ENCODE results near the gene OBP2A. TPM values are rescaled to one million over a fixed set of nuclear protein-coding genes. Genes with fewer than 3 reads are reported as not detected.
A peak's percentile ranks its signal among the peaks of the same experiment; 100 is the strongest.

OBP2A gene
- total RNA-seq, 1 experiment from 2014 or later, result not detected

DNA sequence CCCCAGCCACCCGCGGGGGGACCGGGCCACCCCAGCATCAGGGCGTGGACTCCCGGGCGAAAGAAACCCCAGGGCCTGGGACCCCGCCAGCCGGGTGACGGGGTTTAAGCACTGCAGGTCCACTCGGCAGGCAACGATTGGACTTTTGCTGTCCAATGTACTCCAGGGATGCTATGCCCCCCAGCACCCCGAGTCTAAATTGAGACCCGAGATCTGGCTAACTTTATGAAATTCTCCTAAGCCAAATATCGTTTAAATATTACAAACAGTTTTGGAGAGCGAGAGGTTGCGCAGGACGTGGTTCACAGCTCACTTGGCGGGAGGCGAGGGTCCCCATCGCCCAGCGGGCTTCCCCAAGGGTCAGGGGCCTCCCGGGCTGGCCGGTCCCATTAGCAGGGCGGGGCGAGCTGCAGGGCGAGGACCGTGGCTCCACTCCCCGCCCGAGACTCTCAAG is 45.8 kb upstream of the OBP2A start:
- no peak overlapping the region for H3K18ac ChIP-seq (ENCODE audit: insufficient read length, low read depth, low read length)
- H4K20me1 ChIP-seq (ENCODE audit: control insufficient read depth, insufficient read depth, insufficient read length), result no peaks in the 10 kb centered on the region
- no CpG with 5 or more reads among the region's 29 CpGs for WGBS (ENCODE audit: extremely low coverage, insufficient read length, low lambda C conversion rate)
- Mint-ChIP-seq H3K9me3 (no peaks in the 10 kb centered on the region; a peak in 1 of 5 replicates), H3K4me1 (peaks cover 7 to 12% of the 10 kb centered on the region in 2 experiments), H3K27ac (no peak overlapping the region), H3K36me3 (ENCODE audit: insufficient read depth in 1 of 3, low read depth in 3 of 3) (peaks cover 16 to 37% (median 36%) of the 10 kb centered on the region in 3 experiments; a peak in 6 of 7 replicates), H3K4me3 (peak overlapping the region; percentile 91 to 92), H3K27me3 (ENCODE audit: low read depth) (peaks cover 12% of the 10 kb centered on the region)
- H2BK15ac ChIP-seq (ENCODE audit: low read depth, low read length), result no peak overlapping the region
- no peak overlapping the region for H4K5ac ChIP-seq (ENCODE audit: insufficient read length, low read depth, low read length)
- H3K23ac ChIP-seq (ENCODE audit: insufficient read length, low read depth, low read length), result no peak overlapping the region
- no peaks in the 10 kb centered on the region for H3K79me1 ChIP-seq (ENCODE audit: insufficient read depth, low read depth, low read length, poor library complexity, severe bottlenecking)
- H2BK5ac ChIP-seq (ENCODE audit: insufficient read length, low read length), result no peak overlapping the region
- H3K9ac ChIP-seq (ENCODE audit: extremely low read depth, insufficient read length, low read length), result no peak overlapping the region
- no peaks in the 10 kb centered on the region; the same call in 1 of the 2 replicates for H3K4me1 ChIP-seq (ENCODE audit: insufficient read depth, low read length)
- no peak overlapping the region for H3K27ac ChIP-seq (ENCODE audit: insufficient read length, low read depth, low read length)
- H3K27me3 ChIP-seq (ENCODE audit: insufficient read depth, low read length), result no peaks in the 10 kb centered on the region
- no peak overlapping the region for H2BK20ac ChIP-seq (ENCODE audit: low read depth, low read length, poor library complexity, severe bottlenecking)
- H2AFZ ChIP-seq (ENCODE audit: low read length), result no peak overlapping the region
- no peaks in the 10 kb centered on the region for H3K9me3 ChIP-seq (ENCODE audit: control insufficient read depth, low read depth, low read length)
- TF ChIP-seq, protein P1, sequence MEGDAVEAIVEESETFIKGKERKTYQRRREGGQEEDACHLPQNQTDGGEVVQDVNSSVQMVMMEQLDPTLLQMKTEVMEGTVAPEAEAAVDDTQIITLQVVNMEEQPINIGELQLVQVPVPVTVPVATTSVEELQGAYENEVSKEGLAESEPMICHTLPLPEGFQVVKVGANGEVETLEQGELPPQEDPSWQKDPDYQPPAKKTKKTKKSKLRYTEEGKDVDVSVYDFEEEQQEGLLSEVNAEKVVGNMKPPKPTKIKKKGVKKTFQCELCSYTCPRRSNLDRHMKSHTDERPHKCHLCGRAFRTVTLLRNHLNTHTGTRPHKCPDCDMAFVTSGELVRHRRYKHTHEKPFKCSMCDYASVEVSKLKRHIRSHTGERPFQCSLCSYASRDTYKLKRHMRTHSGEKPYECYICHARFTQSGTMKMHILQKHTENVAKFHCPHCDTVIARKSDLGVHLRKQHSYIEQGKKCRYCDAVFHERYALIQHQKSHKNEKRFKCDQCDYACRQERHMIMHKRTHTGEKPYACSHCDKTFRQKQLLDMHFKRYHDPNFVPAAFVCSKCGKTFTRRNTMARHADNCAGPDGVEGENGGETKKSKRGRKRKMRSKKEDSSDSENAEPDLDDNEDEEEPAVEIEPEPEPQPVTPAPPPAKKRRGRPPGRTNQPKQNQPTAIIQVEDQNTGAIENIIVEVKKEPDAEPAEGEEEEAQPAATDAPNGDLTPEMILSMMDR (conservative IDR thresholded peaks at IDR 0.05), result no peak
- no peak overlapping the region for H2BK120ac ChIP-seq (ENCODE audit: low read depth, low read length, poor library complexity, severe bottlenecking)
- no peak overlapping the region for H4K91ac ChIP-seq (ENCODE audit: insufficient read length, low read depth, low read length)
- H2BK12ac ChIP-seq (ENCODE audit: insufficient read length, low read depth, low read length), result no peak overlapping the region
- H3T11ph ChIP-seq (ENCODE audit: low read length), result no peak overlapping the region
- H3K14ac ChIP-seq (ENCODE audit: insufficient read depth, low read length), result no peak overlapping the region
- H2AK5ac ChIP-seq (ENCODE audit: insufficient read length, low read length), result no peak overlapping the region
- H3K79me2 ChIP-seq (ENCODE audit: insufficient read depth, low read length), result no peaks in the 10 kb centered on the region
- H3K23me2 ChIP-seq (ENCODE audit: insufficient read length, low read depth, low read length, poor library complexity, severe bottlenecking), result peaks cover 16% of the 10 kb centered on the region
- no peak overlapping the region for H3K56ac ChIP-seq (ENCODE audit: insufficient read length, low read depth, low read length)
- H3K4ac ChIP-seq (ENCODE audit: low read depth, low read length), result no peak overlapping the region
- H3K4me2 ChIP-seq (ENCODE audit: insufficient read depth, insufficient read length, low read length), result peak overlapping the region; percentile 72
- H4K8ac ChIP-seq (replicated peaks; ENCODE audit: insufficient read length, low read depth, low read length), result no peak overlapping the region
- no peak for DNase-seq
